H1 (cell line): Measurements from ENCODE around the gene PLBD1.

ENCODE experiments used
- CEBPB ChIP-seq: IDR thresholded peaks from 2 replicates; pipeline ENCODE4 v1.6.1; 2012; ENCODE audit warnings: low read depth, low read length
- CTCF ChIP-seq, 3 experiments: IDR thresholded peaks; 1 replicate in 2 of 3; 2 replicates in 1 of 3; pipeline versions ENCODE4 v1.5.1 to v1.6.1; 2011; ENCODE audit warnings: low read length in 3 of 3, mild to moderate bottlenecking in 3 of 3, inconsistent platforms in 2 of 3, low read depth in 1 of 3, moderate library complexity in 1 of 3; ENCODE audit not compliant: insufficient read depth in 1 of 3; ENCODE audit errors: control extremely low read depth in 1 of 3
- HDAC2 ChIP-seq, 2 experiments: fragments of 300-600 bp in 1 of 2; sonication (generic) in 1 of 2; IDR thresholded peaks; 2 replicates each; pipeline ENCODE4 v1.6.1; 2011 to 2012; ENCODE audit warnings: low read depth in 2 of 2, low read length in 2 of 2, mild to moderate bottlenecking in 2 of 2, moderate library complexity in 2 of 2, borderline replicate concordance in 1 of 2, inconsistent platforms in 1 of 2
- MAX ChIP-seq: IDR thresholded peaks from 2 replicates; pipeline ENCODE4 v1.6.1; 2012; ENCODE audit warnings: inconsistent platforms
- POLR2A ChIP-seq, 2 experiments: IDR thresholded peaks; 1 replicate in 1 of 2; 2 replicates in 1 of 2; pipeline ENCODE4 v1.6.1; 2011; ENCODE audit warnings: low read depth in 2 of 2, low read length in 2 of 2, mild to moderate bottlenecking in 2 of 2; ENCODE audit errors: control extremely low read depth in 1 of 2
- POLR2AphosphoS5 ChIP-seq: IDR thresholded peaks from 2 replicates; pipeline ENCODE4 v1.6.1; 2011; ENCODE audit warnings: low read depth, low read length
- SIN3A ChIP-seq, 2 experiments: IDR thresholded peaks in 1 of 2; conservative IDR thresholded peaks in 1 of 2; 2 replicates each; pipeline ENCODE4 v1.6.1; 2011 to 2012; ENCODE audit warnings: low read length in 2 of 2, improper control_type of control experiment in 1 of 2, low read depth in 1 of 2, mild to moderate bottlenecking in 1 of 2

GRCh38 chr12:14547571-14547970, 20.1 kb downstream of the PLBD1 start:
- TF ChIP-seq POLR2A (IDR thresholded peaks at IDR 0.05; ENCODE audit: control extremely low read depth in 1 of 2, low read depth in 2 of 2, low read length in 2 of 2) (no peak), HDAC2 (IDR thresholded peaks at IDR 0.05; ENCODE audit: borderline replicate concordance in 1 of 2, low read depth in 2 of 2, low read length in 2 of 2) (no peak), MAX (no peak), CTCF (IDR thresholded peaks at IDR 0.05; ENCODE audit: control extremely low read depth in 1 of 3, insufficient read depth in 1 of 3, low read depth in 1 of 3, low read length in 3 of 3) (no peak), POLR2AphosphoS5 (no peak), CEBPB (no peak), SIN3A (conservative IDR thresholded peaks at IDR 0.05 in 1 of 2, IDR thresholded peaks at IDR 0.05 in 1 of 2; ENCODE audit: low read depth in 1 of 2, low read length in 2 of 2) (no peak)
